Ascending aorta (tissue), 2 donors: Measurements from ENCODE around the gene ZNF784. TPM values are rescaled to one million over a fixed set of nuclear protein-coding genes. Genes with fewer than 3 reads are reported as not detected.

Experiments used
- DNase-seq, 2 donors: peaks; one replicate each; pipeline ENCODE4 v3.0.0-alpha.2; 2019; ENCODE audit warnings: low spot score in 2 of 2
- H3K27ac ChIP-seq, 2 donors: fragments of 200-600 bp; sonication (generic); one replicate each; pipeline ENCODE4 v1.5.1; 2016 to 2017; ENCODE audit warnings: mild to moderate bottlenecking in 1 of 2
- H3K27me3 ChIP-seq: fragments of 200-600 bp; sonication (generic); one replicate; pipeline ENCODE4 v1.5.1; 2017
- H3K36me3 ChIP-seq, 2 donors: fragments of 200-600 bp; sonication (generic); one replicate each; pipeline ENCODE4 v1.5.1; 2016
- H3K4me1 ChIP-seq, 2 donors: fragments of 200-600 bp; sonication (generic); one replicate each; pipeline ENCODE4 v1.5.1; 2016 to 2017; ENCODE audit warnings: mild to moderate bottlenecking in 1 of 2
- H3K4me3 ChIP-seq, 2 donors: fragments of 200-600 bp; sonication (generic); one replicate each; pipeline ENCODE4 v1.5.1; 2016 to 2017; ENCODE audit warnings: mild to moderate bottlenecking in 1 of 2
- H3K9me3 ChIP-seq, 2 donors: fragments of 200-600 bp; sonication (generic); one replicate each; pipeline ENCODE4 v1.5.1; 2016
- intact Hi-C: fragments of 100-400 bp; cut with DNase I; formaldehyde crosslinking; loops from one replicate; pipeline ENCODE4 v1.15.1; 2023
- total RNA-seq: library from RNA; depleted of rRNA; stranded (reverse); fragments of >200 nt; gene quantifications from one replicate; pipeline ENCODE4 v1.1.0, GENCODE V29; 2016
- TF ChIP-seq, protein P1 (sequence below), 3 experiments: fragments of 200-600 bp in 2 of 3; fragments of 450-650 bp in 1 of 3; sonication (generic) in 2 of 3; IDR thresholded peaks; one replicate each; pipeline ENCODE4 v1.5.1; 2016 to 2019; ENCODE audit warnings: antibody characterized with exemption in 3 of 3, mild to moderate bottlenecking in 1 of 3, moderate library complexity in 1 of 3

Gene ZNF784
- total RNA-seq, 1 donor from 2014 or later = 14.7 TPM

DNA sequence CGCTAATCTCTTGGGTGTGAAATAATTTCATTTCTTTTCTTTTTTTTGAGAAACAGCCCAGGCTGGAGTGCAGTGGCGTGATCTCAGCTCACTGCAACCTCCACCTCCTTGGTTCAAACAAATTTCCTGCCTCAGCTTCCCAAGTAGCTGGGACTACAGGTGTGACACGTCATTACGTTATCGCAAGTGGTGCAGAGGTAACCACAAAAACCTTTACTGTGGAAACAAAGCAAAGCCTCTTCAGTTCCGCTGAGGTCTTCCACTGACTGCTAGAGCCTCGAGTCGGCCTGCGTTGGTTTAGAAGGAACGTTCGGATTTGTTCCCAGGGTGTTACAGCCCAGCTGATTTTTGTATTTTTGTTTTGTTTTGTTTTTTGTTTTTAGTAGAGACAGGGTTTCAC, 2.0 kb upstream of the ZNF784 start:
- DNase-seq = no peak
- TF ChIP-seq, protein P1, sequence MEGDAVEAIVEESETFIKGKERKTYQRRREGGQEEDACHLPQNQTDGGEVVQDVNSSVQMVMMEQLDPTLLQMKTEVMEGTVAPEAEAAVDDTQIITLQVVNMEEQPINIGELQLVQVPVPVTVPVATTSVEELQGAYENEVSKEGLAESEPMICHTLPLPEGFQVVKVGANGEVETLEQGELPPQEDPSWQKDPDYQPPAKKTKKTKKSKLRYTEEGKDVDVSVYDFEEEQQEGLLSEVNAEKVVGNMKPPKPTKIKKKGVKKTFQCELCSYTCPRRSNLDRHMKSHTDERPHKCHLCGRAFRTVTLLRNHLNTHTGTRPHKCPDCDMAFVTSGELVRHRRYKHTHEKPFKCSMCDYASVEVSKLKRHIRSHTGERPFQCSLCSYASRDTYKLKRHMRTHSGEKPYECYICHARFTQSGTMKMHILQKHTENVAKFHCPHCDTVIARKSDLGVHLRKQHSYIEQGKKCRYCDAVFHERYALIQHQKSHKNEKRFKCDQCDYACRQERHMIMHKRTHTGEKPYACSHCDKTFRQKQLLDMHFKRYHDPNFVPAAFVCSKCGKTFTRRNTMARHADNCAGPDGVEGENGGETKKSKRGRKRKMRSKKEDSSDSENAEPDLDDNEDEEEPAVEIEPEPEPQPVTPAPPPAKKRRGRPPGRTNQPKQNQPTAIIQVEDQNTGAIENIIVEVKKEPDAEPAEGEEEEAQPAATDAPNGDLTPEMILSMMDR (IDR thresholded peaks at IDR 0.05) = no peak
- intact Hi-C loops = no loop called here

DNA sequence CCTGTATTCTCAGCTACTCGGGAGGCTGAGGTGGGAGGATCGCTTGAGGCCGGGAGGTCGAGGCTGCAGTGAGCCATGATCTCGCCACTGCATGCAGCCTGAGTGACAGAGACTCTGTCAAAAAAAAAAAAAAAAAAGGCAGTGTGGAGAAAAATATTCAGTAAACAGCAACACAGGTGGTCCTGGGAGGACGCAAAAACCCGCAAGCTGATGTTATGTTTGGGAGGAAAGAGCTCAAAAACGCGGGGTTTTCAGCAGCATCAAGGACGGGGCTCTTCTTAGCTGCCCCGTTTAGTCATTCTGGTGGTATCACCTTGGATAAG, 599 bp upstream of the ZNF784 start:
- intact Hi-C loops = loop anchor here (2.0 kb wide), 3 partner anchors 30 to 108 kb away; partner anchors contain the start of genes U2AF2 and ZNF579
- TF ChIP-seq, protein P1 (IDR thresholded peaks at IDR 0.05) = no peak
- Histone ChIP-seq H3K27me3 (no peaks in the 10 kb centered on the region), H3K9me3 (no peaks in the 10 kb centered on the region), H3K4me3 (peak overlapping the region; percentile 60 to 73), H3K4me1 (peaks cover 0 to 5% of the 10 kb centered on the region in 2 donors), H3K36me3 (peaks cover 3 to 12% of the 10 kb centered on the region in 2 donors), H3K27ac (peak overlapping the region; percentile 96 to 97)
- no peak for DNase-seq

More for the DNA sequence above, 2.0 kb upstream of the ZNF784 start:
- no peaks in the 10 kb centered on the region for H3K27me3 ChIP-seq
- no peak overlapping the region for H3K4me3 ChIP-seq
- H3K9me3 ChIP-seq = no peaks in the 10 kb centered on the region
- H3K27ac ChIP-seq = no peak overlapping the region
- peaks cover under 1 to 12% of the 10 kb centered on the region in 2 donors for H3K36me3 ChIP-seq
- peaks cover 0 to 5% of the 10 kb centered on the region in 2 donors for H3K4me1 ChIP-seq

DNA sequence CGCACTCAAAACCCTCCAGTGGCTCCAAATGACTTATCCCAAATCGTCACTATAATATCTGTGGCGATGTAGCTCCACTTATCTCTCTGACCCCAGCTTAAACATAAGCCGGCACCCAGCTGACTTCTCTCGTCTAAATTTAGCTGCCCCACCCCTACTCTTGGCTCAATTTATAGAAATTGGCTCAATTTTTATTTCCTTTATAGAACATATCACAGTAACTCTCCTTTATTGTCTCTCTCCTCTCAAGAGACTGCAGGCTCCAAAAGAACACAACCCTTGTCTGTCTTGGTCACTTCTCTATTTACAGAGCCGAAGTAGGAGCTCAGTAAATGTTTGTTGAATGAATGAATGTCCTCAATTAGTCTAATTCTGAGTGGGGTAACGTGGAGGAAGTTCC, 805 bp downstream of the ZNF784 start:
- intact Hi-C loops = loop anchor here (5.0 kb wide), 1 partner anchor 161 kb away; the partner anchor contains the start of genes C19orf85 and ISOC2
- TF ChIP-seq, protein P1 (IDR thresholded peaks at IDR 0.05) = no peak
- H3K9me3 ChIP-seq = no peaks in the 10 kb centered on the region
- no peak for DNase-seq
- H3K27ac ChIP-seq = peak overlapping the region; percentile 96 to 97
- no peaks in the 10 kb centered on the region for H3K27me3 ChIP-seq
- no peak overlapping the region for H3K4me3 ChIP-seq
- H3K36me3 ChIP-seq = peaks cover 3 to 12% of the 10 kb centered on the region in 2 donors
- peaks cover 0 to 5% of the 10 kb centered on the region in 2 donors for H3K4me1 ChIP-seq

DNA sequence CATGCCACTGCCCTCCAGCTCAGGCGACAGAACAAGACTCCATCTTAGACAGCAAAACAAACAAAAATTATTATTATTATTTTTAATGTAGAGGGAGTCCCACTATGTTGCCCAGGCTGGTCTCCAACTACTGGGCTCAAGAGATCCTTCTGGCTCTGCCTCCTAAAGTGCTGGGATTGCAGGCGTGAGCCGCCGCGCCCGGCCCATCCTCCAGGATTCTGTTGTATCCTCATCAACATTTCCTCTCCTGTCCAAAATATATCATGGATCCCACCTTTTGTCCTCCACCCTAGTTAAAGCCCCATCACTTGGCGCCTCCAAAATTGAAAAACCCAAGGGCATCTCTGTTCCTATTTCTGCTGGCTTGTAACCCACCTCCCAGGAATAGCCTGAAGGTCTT, 1.2 kb downstream of the ZNF784 start:
- peak overlapping the region in 1 of 2 donors; percentile 97 for H3K27ac ChIP-seq

GRCh38 chr19:55622242-55622969, 2.0 kb downstream of the ZNF784 start:
- Histone ChIP-seq H3K4me1 (peaks cover 0 to 5% of the 10 kb centered on the region in 2 donors), H3K27ac (no peak overlapping the region), H3K9me3 (no peaks in the 10 kb centered on the region), H3K4me3 (no peak overlapping the region), H3K36me3 (peaks cover 6 to 19% of the 10 kb centered on the region in 2 donors), H3K27me3 (no peaks in the 10 kb centered on the region)
- intact Hi-C loops = loop anchor here (5.0 kb wide), 1 partner anchor 160 kb away; the partner anchor contains the start of genes C19orf85 and ISOC2
- TF ChIP-seq, protein P1 (IDR thresholded peaks at IDR 0.05) = no peak
- no peak for DNase-seq

More for the DNA sequence above, 1.2 kb downstream of the ZNF784 start:
- Histone ChIP-seq H3K4me3 (no peak overlapping the region), H3K4me1 (peaks cover 0 to 5% of the 10 kb centered on the region in 2 donors), H3K27me3 (no peaks in the 10 kb centered on the region), H3K9me3 (no peaks in the 10 kb centered on the region), H3K36me3 (peaks cover 3 to 12% of the 10 kb centered on the region in 2 donors)
- no peak for DNase-seq
- TF ChIP-seq, protein P1 (IDR thresholded peaks at IDR 0.05) = no peak
- intact Hi-C loops = loop anchor here (5.0 kb wide), 1 partner anchor 161 kb away; the partner anchor contains the start of genes C19orf85 and ISOC2
